GM23338 (cell line): ENCODE data around the gene NOTCH1. TPM values are rescaled to one million over a fixed set of nuclear protein-coding genes. Genes with fewer than 3 reads are reported as not detected.

Experiments
- ATAC-seq: fragments of 200-7000 bp; cut with Tn5 transposase; 3 replicates; pipeline ENCODE4 v1.9.1; 2020
- DNase-seq: peaks from one replicate; pipeline ENCODE4 v3.0.0-alpha.2; 2015; ENCODE audit warnings: low spot score
- H2AFZ ChIP-seq: fragments of 200-600 bp; sonication (generic); 2 replicates; pipeline ENCODE4 v1.8.0; 2016; ENCODE audit warnings: antibody characterized with exemption, mild to moderate bottlenecking, moderate library complexity
- H3F3A ChIP-seq: fragments of 200-600 bp; sonication (generic); replicated peaks from 2 replicates; pipeline ENCODE4 v1.8.0; 2017; ENCODE audit warnings: antibody characterized with exemption, mixed run types, low read depth
- H3K27ac ChIP-seq: fragments of 200-600 bp; sonication (generic); 2 replicates; pipeline ENCODE4 v1.6.1; 2016; ENCODE audit warnings: low read depth
- H3K27me3 ChIP-seq: fragments of 200-600 bp; sonication (generic); 2 replicates; pipeline ENCODE4 v1.8.0; 2016; ENCODE audit warnings: mild to moderate bottlenecking, mixed run types, moderate library complexity; ENCODE audit not compliant: insufficient read depth
- H3K36me3 ChIP-seq: fragments of 200-600 bp; sonication (generic); 2 replicates; pipeline ENCODE4 v1.8.0; 2016; ENCODE audit warnings: mild to moderate bottlenecking; ENCODE audit not compliant: insufficient read depth
- H3K4me1 ChIP-seq: fragments of 200-600 bp; sonication (generic); 2 replicates; pipeline ENCODE4 v1.8.0; 2016; ENCODE audit warnings: mild to moderate bottlenecking, moderate library complexity; ENCODE audit not compliant: insufficient read depth
- H3K4me2 ChIP-seq: fragments of 200-600 bp; sonication (generic); 2 replicates; pipeline ENCODE4 v1.7.1; 2017; ENCODE audit warnings: mixed run types
- H3K4me3 ChIP-seq: fragments of 200-600 bp; sonication (generic); 2 replicates; pipeline ENCODE4 v1.6.1; 2016; ENCODE audit warnings: mixed run types
- H3K79me2 ChIP-seq: fragments of 200-600 bp; sonication (generic); replicated peaks from 2 replicates; pipeline ENCODE4 v1.8.0; 2017; ENCODE audit warnings: mild to moderate bottlenecking; ENCODE audit not compliant: insufficient read depth
- H3K9me2 ChIP-seq: fragments of 200-600 bp; sonication (generic); 2 replicates; pipeline ENCODE4 v1.8.0; 2017; ENCODE audit not compliant: insufficient read depth
- H4K20me1 ChIP-seq: fragments of 200-600 bp; sonication (generic); replicated peaks from 2 replicates; pipeline ENCODE4 v1.8.0; 2017; ENCODE audit warnings: mild to moderate bottlenecking; ENCODE audit not compliant: insufficient read depth
- H3K27ac Mint-ChIP-seq: 2 replicates; pipeline ENCODE4 v1.8.0; 2020; ENCODE audit warnings: inconsistent platforms, mild to moderate bottlenecking, moderate library complexity, mixed read lengths
- H3K27me3 Mint-ChIP-seq: 3 replicates; pipeline ENCODE4 v1.8.0; 2022; ENCODE audit warnings: low read depth, mild to moderate bottlenecking, moderate library complexity, mixed read lengths, inconsistent platforms; ENCODE audit not compliant: insufficient read depth, poor library complexity
- H3K36me3 Mint-ChIP-seq: 3 replicates; pipeline ENCODE4 v1.8.0; 2021; ENCODE audit warnings: low read depth, mild to moderate bottlenecking, inconsistent platforms, moderate library complexity, mixed read lengths
- H3K4me1 Mint-ChIP-seq: 3 replicates; pipeline ENCODE4 v1.8.0; 2020; ENCODE audit warnings: mild to moderate bottlenecking, inconsistent platforms, mixed read lengths
- H3K4me3 Mint-ChIP-seq: 3 replicates; pipeline ENCODE4 v1.8.0; 2021; ENCODE audit warnings: moderate library complexity, mild to moderate bottlenecking, inconsistent platforms, mixed read lengths
- H3K9me3 Mint-ChIP-seq: 3 replicates; pipeline ENCODE4 v1.8.0; 2020; ENCODE audit warnings: moderate library complexity, mild to moderate bottlenecking, inconsistent platforms, mixed read lengths
- CREB1 ChIP-seq: fragments of 250-450 bp; sonication (Bioruptor Pico); IDR thresholded peaks from 2 replicates; pipeline ENCODE4 v1.5.0; 2020; ENCODE audit warnings: low read depth, mild to moderate bottlenecking, moderate library complexity
- CTCF ChIP-seq, 2 experiments: fragments of 200-600 bp in 1 of 2; sonication (generic) in 1 of 2; conservative IDR thresholded peaks; 2 replicates each; pipeline versions ENCODE4 v1.5.1 to v1.6.1; 2016 to 2017; ENCODE audit warnings: antibody characterized with exemption in 2 of 2, low read depth in 2 of 2, mild to moderate bottlenecking in 2 of 2, moderate library complexity in 1 of 2
- ETS1 ChIP-seq: IDR thresholded peaks from 2 replicates; pipeline ENCODE4 v1.6.1; 2016; ENCODE audit warnings: antibody characterized with exemption
- EZH2phosphoT487 ChIP-seq: fragments of 200-600 bp; sonication (generic); IDR thresholded peaks from one replicate; pipeline ENCODE4 v1.8.1; 2018; ENCODE audit warnings: antibody characterized with exemption; ENCODE audit not compliant: unreplicated experiment
- NANOG ChIP-seq: IDR thresholded peaks from 2 replicates; pipeline ENCODE4 v1.6.1; 2016; ENCODE audit warnings: antibody characterized with exemption, borderline replicate concordance
- POLR2AphosphoS5 ChIP-seq: IDR thresholded peaks from 2 replicates; pipeline ENCODE4 v1.6.1; 2016; ENCODE audit warnings: antibody characterized with exemption, low read depth
- REST ChIP-seq: IDR thresholded peaks from one replicate; pipeline ENCODE4 v1.6.1; 2018; ENCODE audit warnings: antibody characterized with exemption; ENCODE audit not compliant: unreplicated experiment
- STAT1 ChIP-seq: IDR thresholded peaks from one replicate; pipeline ENCODE4 v1.6.1; 2016; ENCODE audit warnings: antibody characterized with exemption; ENCODE audit not compliant: unreplicated experiment
- ZNF114 ChIP-seq: fragments of 250-450 bp; sonication (Bioruptor Pico); IDR thresholded peaks from 2 replicates; pipeline ENCODE4 v1.5.0; 2020; ENCODE audit warnings: mild to moderate bottlenecking, moderate library complexity
- ZNF331 ChIP-seq: fragments of 250-450 bp; sonication (Bioruptor Pico); IDR thresholded peaks from 2 replicates; pipeline ENCODE4 v1.5.0; 2020; ENCODE audit warnings: low read depth, mild to moderate bottlenecking, moderate library complexity
- polyA plus RNA-seq: library from polyadenylated mRNA; unstranded; fragments of >200 nt; fragmentation: Nextera tagmentation; extraction: Ambion mirVana; gene quantifications from 2 replicates; pipeline ENCODE4 v1.2.1, GENCODE V29; 2016
- total RNA-seq: library from RNA; depleted of rRNA; stranded (reverse); fragments of >200 nt; shearing (Covaris generic); gene quantifications from 2 replicates; pipeline ENCODE4 v1.2.3, GENCODE V29; 2014

The NOTCH1 gene
- total and polyA plus RNA-seq, 2 experiments from 2014 or later, result 9.9 to 97.2 TPM

- Histone ChIP-seq H3F3A (0 out of 2 replicates have a peak, but pooled peaks cover 3% of the 10 kb centered on the region), H3K9me2 (no peaks in the 10 kb centered on the region), H3K27me3 (no peaks in the 10 kb centered on the region), H3K4me2 (no peak overlapping the region), H2AFZ (no peak overlapping the region), H3K27ac (no peak overlapping the region), H3K4me1 (peaks cover 10% of the 10 kb centered on the region; the same call in 1 of the 2 replicates), H3K79me2 (peaks cover 62% of the 10 kb centered on the region), H3K36me3 (no peaks in the 10 kb centered on the region), H4K20me1 (peaks cover 10% of the 10 kb centered on the region; the same call in 1 of the 2 replicates), H3K4me3 (no peak overlapping the region)
- DNase-seq, result no peak
- no peak for ATAC-seq
- no peak overlapping the region for H3K27ac Mint-ChIP-seq
- peaks cover 18% of the 10 kb centered on the region for H3K4me1 Mint-ChIP-seq
- no peak for TF ChIP-seq ZNF331 (CRISPR knock-in tag)
- no peak for TF ChIP-seq NANOG
- TF ChIP-seq CTCF (conservative IDR thresholded peaks at IDR 0.05; ENCODE audit: low read depth in 2 of 2), result no peak
- no peak for TF ChIP-seq STAT1
- no peak for TF ChIP-seq ZNF114
- TF ChIP-seq ETS1, result no peak
- no peak for TF ChIP-seq POLR2AphosphoS5
- no peak for TF ChIP-seq CREB1
- TF ChIP-seq EZH2phosphoT487, result no peak
- H3K27me3 Mint-ChIP-seq, result peaks cover 20% of the 10 kb centered on the region
- H3K36me3 Mint-ChIP-seq, result no peaks in the 10 kb centered on the region; the same call in 2 of the 3 replicates
- H3K4me3 Mint-ChIP-seq, result no peak overlapping the region
- H3K9me3 Mint-ChIP-seq, result peaks cover 3% of the 10 kb centered on the region; the same call in 2 of the 3 replicates
Measured at GRCh38 chr9:136528716-136529341, 17.0 kb downstream of the NOTCH1 start.

GRCh38 chr9:136527721-136528710 is 17.8 kb downstream of the NOTCH1 start:
- no peak for ATAC-seq
- Histone ChIP-seq H3F3A (0 out of 2 replicates have a peak, but pooled peaks cover 3% of the 10 kb centered on the region), H3K27me3 (no peaks in the 10 kb centered on the region), H3K4me2 (no peak overlapping the region), H3K9me2 (no peaks in the 10 kb centered on the region), H3K79me2 (peaks cover 54% of the 10 kb centered on the region), H3K4me3 (no peak overlapping the region), H3K4me1 (peaks cover 10% of the 10 kb centered on the region; the same call in 1 of the 2 replicates), H4K20me1 (peaks cover 10% of the 10 kb centered on the region; the same call in 1 of the 2 replicates), H3K27ac (no peak overlapping the region), H3K36me3 (no peaks in the 10 kb centered on the region), H2AFZ (no peak overlapping the region)
- H3K27ac Mint-ChIP-seq, result no peak overlapping the region
- peaks cover 18% of the 10 kb centered on the region for H3K4me1 Mint-ChIP-seq
- DNase-seq, result no peak
- H3K27me3 Mint-ChIP-seq, result peaks cover 20% of the 10 kb centered on the region
- H3K4me3 Mint-ChIP-seq, result no peak overlapping the region
- no peaks in the 10 kb centered on the region; the same call in 2 of the 3 replicates for H3K36me3 Mint-ChIP-seq
- peaks cover 3% of the 10 kb centered on the region; the same call in 2 of the 3 replicates for H3K9me3 Mint-ChIP-seq
- TF ChIP-seq CTCF (conservative IDR thresholded peaks at IDR 0.05; ENCODE audit: low read depth in 2 of 2) (no peak), POLR2AphosphoS5 (no peak), ETS1 (no peak), REST (no peak), CREB1 (no peak), EZH2phosphoT487 (no peak), STAT1 (no peak)
